ENCODE measurements around the gene PHLPP1.

PHLPP1 gene

GRCh38 chr18:62996566-62996965, 281.2 kb downstream of the PHLPP1 start:
- H3K4me2 ChIP-seq (ENCODE audit: low read depth, low read length, poor library complexity, severe bottlenecking) = no peak overlapping the region
- no peaks in the 10 kb centered on the region for H3K9me2 ChIP-seq (replicated peaks; ENCODE audit: insufficient read depth, low read length)
- H3K79me2 ChIP-seq (ENCODE audit: insufficient read depth, low read length) = no peaks in the 10 kb centered on the region
- H2AFZ ChIP-seq (ENCODE audit: low read depth, low read length, severe bottlenecking) = no peak overlapping the region
- TF ChIP-seq EZH2phosphoT487 (conservative IDR thresholded peaks at IDR 0.05; ENCODE audit: low read length) (no peak), CTCF (IDR thresholded peaks at IDR 0.05; ENCODE audit: insufficient read depth, low read length, poor library complexity, severe bottlenecking) (no peak)
- H4K20me1 ChIP-seq (ENCODE audit: low read depth, low read length) = no peaks in the 10 kb centered on the region
- no peaks in the 10 kb centered on the region for H3K9me3 ChIP-seq (ENCODE audit: insufficient read depth, low read length)
- H3K9ac ChIP-seq (ENCODE audit: low read length) = no peak overlapping the region
- H3K4me3 ChIP-seq (ENCODE audit: insufficient read depth, low read length, poor library complexity, severe bottlenecking) = no peak overlapping the region
- H3K36me3 ChIP-seq (ENCODE audit: low read length) = no peaks in the 10 kb centered on the region
- H3K27ac ChIP-seq (ENCODE audit: low read depth, low read length) = no peak overlapping the region
- H3K27me3 ChIP-seq (ENCODE audit: low read length) = no peaks in the 10 kb centered on the region
- no peaks in the 10 kb centered on the region for H3F3A ChIP-seq (ENCODE audit: insufficient read depth)

DNA sequence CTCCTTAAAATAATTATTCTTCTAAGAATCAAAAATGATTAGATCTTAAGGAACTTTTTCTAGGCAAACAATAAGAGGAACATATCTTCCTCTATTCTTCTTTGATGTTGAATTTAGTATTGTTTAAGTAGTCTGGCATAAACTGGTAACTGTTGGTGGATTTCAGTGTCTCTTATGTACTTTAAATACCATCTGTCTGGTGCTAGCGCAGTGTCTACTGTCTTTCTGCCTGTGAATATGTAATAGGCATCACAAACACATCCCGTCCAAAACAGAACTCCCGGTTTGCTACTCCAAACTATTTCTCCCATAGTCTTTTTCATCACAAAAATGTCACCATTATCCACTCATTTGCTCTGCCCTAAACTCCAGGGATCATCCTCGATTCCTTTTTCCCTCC, 281.7 kb downstream of the PHLPP1 start:
- H3K9ac ChIP-seq (ENCODE audit: low read length) = no peak overlapping the region
- H4K20me1 ChIP-seq (ENCODE audit: low read depth, low read length) = no peaks in the 10 kb centered on the region
- no peak overlapping the region for H3K27ac ChIP-seq (ENCODE audit: low read depth, low read length)
- no peaks in the 10 kb centered on the region for H3K79me2 ChIP-seq (ENCODE audit: insufficient read depth, low read length)
- no peaks in the 10 kb centered on the region for H3K27me3 ChIP-seq (ENCODE audit: low read length)
- H3K4me3 ChIP-seq (ENCODE audit: insufficient read depth, low read length, poor library complexity, severe bottlenecking) = no peak overlapping the region
- no peaks in the 10 kb centered on the region for H3K9me3 ChIP-seq (ENCODE audit: insufficient read depth, low read length)
- no peaks in the 10 kb centered on the region for H3K9me2 ChIP-seq (replicated peaks; ENCODE audit: insufficient read depth, low read length)
- no peak overlapping the region for H3K4me2 ChIP-seq (ENCODE audit: low read depth, low read length, poor library complexity, severe bottlenecking)
- no peak for TF ChIP-seq CTCF (IDR thresholded peaks at IDR 0.05; ENCODE audit: insufficient read depth, low read length, poor library complexity, severe bottlenecking)
- TF ChIP-seq EZH2phosphoT487 (conservative IDR thresholded peaks at IDR 0.05; ENCODE audit: low read length) = no peak
- H2AFZ ChIP-seq (ENCODE audit: low read depth, low read length, severe bottlenecking) = no peak overlapping the region
- H3F3A ChIP-seq (ENCODE audit: insufficient read depth) = no peaks in the 10 kb centered on the region
- no peaks in the 10 kb centered on the region for H3K36me3 ChIP-seq (ENCODE audit: low read length)

DNA sequence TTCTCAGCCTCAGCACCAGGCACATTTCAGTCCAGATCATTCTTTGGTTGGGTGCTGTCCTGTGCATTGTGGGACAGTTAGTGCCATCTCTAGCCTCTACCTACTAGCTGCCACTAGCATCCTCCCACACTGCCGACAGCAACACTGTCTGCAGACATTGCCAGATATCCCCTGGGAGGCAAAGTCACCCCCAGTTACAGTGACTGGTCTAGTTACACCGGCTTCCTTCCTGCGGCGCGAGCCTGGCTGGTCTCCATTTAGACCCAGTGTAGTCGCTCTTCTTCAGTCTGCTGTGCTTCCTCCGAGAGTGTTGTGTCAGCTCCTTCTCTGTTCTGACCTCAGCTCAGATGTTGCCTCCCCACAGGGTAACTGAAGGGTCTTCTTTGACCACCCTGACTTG, 283.1 kb downstream of the PHLPP1 start:
- Histone ChIP-seq H3K9me3 (ENCODE audit: insufficient read depth, low read length) (no peaks in the 10 kb centered on the region), H2AFZ (ENCODE audit: low read depth, low read length, severe bottlenecking) (no peak overlapping the region), H3K4me2 (ENCODE audit: low read depth, low read length, poor library complexity, severe bottlenecking) (no peak overlapping the region), H3F3A (ENCODE audit: insufficient read depth) (no peaks in the 10 kb centered on the region), H3K27me3 (ENCODE audit: low read length) (no peaks in the 10 kb centered on the region), H4K20me1 (ENCODE audit: low read depth, low read length) (no peaks in the 10 kb centered on the region), H3K9me2 (replicated peaks; ENCODE audit: insufficient read depth, low read length) (no peaks in the 10 kb centered on the region), H3K4me3 (ENCODE audit: insufficient read depth, low read length, poor library complexity, severe bottlenecking) (no peak overlapping the region), H3K36me3 (ENCODE audit: low read length) (no peaks in the 10 kb centered on the region), H3K9ac (ENCODE audit: low read length) (no peak overlapping the region), H3K79me2 (ENCODE audit: insufficient read depth, low read length) (no peaks in the 10 kb centered on the region), H3K27ac (ENCODE audit: low read depth, low read length) (no peak overlapping the region)
- TF ChIP-seq EZH2phosphoT487 (conservative IDR thresholded peaks at IDR 0.05; ENCODE audit: low read length) (no peak), CTCF (IDR thresholded peaks at IDR 0.05; ENCODE audit: insufficient read depth, low read length, poor library complexity, severe bottlenecking) (no peak)

DNA sequence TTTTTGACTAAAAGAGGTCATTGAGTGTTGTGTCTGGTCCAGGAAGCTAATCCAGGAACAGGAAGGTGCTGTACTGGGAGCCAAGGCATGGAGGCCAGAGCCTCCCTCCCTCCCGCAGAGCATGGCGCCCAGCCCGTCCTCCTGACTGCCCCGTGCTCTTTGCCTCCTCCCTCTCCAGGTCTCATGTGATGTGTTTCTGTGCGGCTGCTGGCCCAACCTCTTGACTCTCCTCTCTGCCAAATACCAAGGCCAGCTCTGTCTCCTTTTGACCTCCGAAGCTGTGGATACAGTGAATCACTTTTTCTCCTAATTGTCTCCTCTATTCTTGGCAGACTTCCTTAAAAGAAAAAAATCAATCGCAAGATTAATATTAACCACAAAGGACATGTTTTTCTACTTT, 284.1 kb downstream of the PHLPP1 start:
- H3K9ac ChIP-seq (ENCODE audit: low read length) = no peak overlapping the region
- H3K36me3 ChIP-seq (ENCODE audit: low read length) = no peaks in the 10 kb centered on the region
- no peaks in the 10 kb centered on the region for H3F3A ChIP-seq (ENCODE audit: insufficient read depth)
- no peaks in the 10 kb centered on the region for H4K20me1 ChIP-seq (ENCODE audit: low read depth, low read length)
- H3K4me2 ChIP-seq (ENCODE audit: low read depth, low read length, poor library complexity, severe bottlenecking) = no peak overlapping the region
- no peaks in the 10 kb centered on the region for H3K27me3 ChIP-seq (ENCODE audit: low read length)
- no peaks in the 10 kb centered on the region for H3K9me2 ChIP-seq (replicated peaks; ENCODE audit: insufficient read depth, low read length)
- H3K4me3 ChIP-seq (ENCODE audit: insufficient read depth, low read length, poor library complexity, severe bottlenecking) = no peak overlapping the region
- H3K27ac ChIP-seq (ENCODE audit: low read depth, low read length) = no peak overlapping the region
- H3K79me2 ChIP-seq (ENCODE audit: insufficient read depth, low read length) = no peaks in the 10 kb centered on the region
- no peaks in the 10 kb centered on the region for H3K9me3 ChIP-seq (ENCODE audit: insufficient read depth, low read length)
- TF ChIP-seq CTCF (IDR thresholded peaks at IDR 0.05; ENCODE audit: insufficient read depth, low read length, poor library complexity, severe bottlenecking) (no peak), EZH2phosphoT487 (conservative IDR thresholded peaks at IDR 0.05; ENCODE audit: low read length) (no peak)
- H2AFZ ChIP-seq (ENCODE audit: low read depth, low read length, severe bottlenecking) = no peak overlapping the region
